ENCODE results near the gene GDF9. TPM values are rescaled to one million over a fixed set of nuclear protein-coding genes. Genes with fewer than 3 reads are reported as not detected.

GDF9 gene
- total and polyA plus RNA-seq, 2 experiments from 2014 or later = 0.11 to 0.14 TPM

DNA sequence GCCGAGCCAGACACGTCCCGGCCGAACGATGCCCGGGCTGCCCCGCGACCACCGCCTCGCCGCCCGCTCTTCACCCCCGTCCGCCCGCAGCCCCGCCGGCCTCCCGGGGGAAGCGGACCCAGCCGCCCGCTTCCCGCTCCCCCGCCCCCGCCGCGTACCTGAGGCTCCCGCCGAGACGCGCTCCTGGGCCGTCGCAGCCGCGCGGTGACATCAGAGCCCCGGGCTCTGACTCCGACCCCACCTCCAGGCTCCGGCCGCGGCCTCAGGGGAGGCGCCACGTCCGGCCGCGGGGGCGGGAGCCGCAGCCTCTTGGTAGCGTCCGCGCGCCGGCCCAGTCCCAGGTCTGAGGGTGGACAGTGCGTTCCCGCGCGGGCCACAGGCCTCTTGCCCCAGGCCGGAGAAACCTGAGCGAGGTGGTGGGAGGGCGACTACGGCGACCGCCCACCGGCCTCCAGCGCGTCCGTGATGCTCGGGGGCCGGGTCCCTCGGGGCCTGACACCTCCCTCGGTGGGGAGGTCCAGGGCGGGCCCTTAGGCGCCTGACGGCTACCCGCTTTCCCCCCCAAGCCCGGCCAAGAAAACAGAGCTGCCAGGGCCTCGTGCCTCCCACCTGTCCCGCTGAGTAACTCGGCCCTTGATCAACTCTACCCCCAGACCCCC lies 35.7 kb downstream of the GDF9 start, which contains the start of gene SHROOM1:
Gene SHROOM1, minus strand, starts transcription at position 212 of the 659 bp plus-strand sequence. CDS start 4,507 bp downstream, outside the sequence.
- H3K79me2 ChIP-seq (replicated peaks; ENCODE audit: insufficient read depth) = no peaks in the 10 kb centered on the region
- no peak within 1 kb of the TSS for H3K27ac ChIP-seq (ENCODE audit: low read depth)
- ATAC-seq (peak; percentile 58), DNase-seq (ENCODE audit: low spot score) (peak; percentile 86)
- Mint-ChIP-seq H3K4me1 (peaks cover 12% of the 10 kb centered on the region), H3K9me3 (no peaks in the 10 kb centered on the region), H3K36me3 (ENCODE audit: low read depth) (no peaks in the 10 kb centered on the region; the same call in 2 of the 3 replicates), H3K27ac (no peak within 1 kb of the TSS), H3K27me3 (ENCODE audit: insufficient read depth, low read depth, poor library complexity) (peaks cover 59% of the 10 kb centered on the region), H3K4me3 (peak within 1 kb of the TSS; percentile 80)
- peak within 1 kb of the TSS; percentile 94 for H2AFZ ChIP-seq
- H3K36me3 ChIP-seq (ENCODE audit: insufficient read depth) = no peaks in the 10 kb centered on the region
- TF ChIP-seq POLR2AphosphoS5 (IDR thresholded peaks at IDR 0.05; ENCODE audit: low read depth) (peak; percentile 63; the same call in 1 of the 2 replicates), ZNF331 (CRISPR knock-in tag; IDR thresholded peaks at IDR 0.05; ENCODE audit: low read depth) (no peak), CREB1 (CRISPR knock-in tag; IDR thresholded peaks at IDR 0.05; ENCODE audit: low read depth) (peak; percentile 25; the same call in 1 of the 2 replicates)
- H3K27me3 ChIP-seq (ENCODE audit: insufficient read depth) = peaks cover 76% of the 10 kb centered on the region
- peaks cover 5% of the 10 kb centered on the region for H3K4me1 ChIP-seq (ENCODE audit: insufficient read depth)
- no peaks in the 10 kb centered on the region for H4K20me1 ChIP-seq (replicated peaks; ENCODE audit: insufficient read depth)
- H3K4me2 ChIP-seq = peak within 1 kb of the TSS; percentile 86
- H3K9me2 ChIP-seq (ENCODE audit: insufficient read depth) = no peaks in the 10 kb centered on the region
- H3K4me3 ChIP-seq = peak within 1 kb of the TSS; percentile 73
- H3F3A ChIP-seq (replicated peaks; ENCODE audit: low read depth) = 0 out of 2 replicates have a peak, but pooled peaks cover 7% of the 10 kb centered on the region

- H3K27me3 ChIP-seq (ENCODE audit: insufficient read depth) = peaks cover 82% of the 10 kb centered on the region
- no peaks in the 10 kb centered on the region for H3K36me3 ChIP-seq (ENCODE audit: insufficient read depth)
- peaks cover 5% of the 10 kb centered on the region for H3K4me1 ChIP-seq (ENCODE audit: insufficient read depth)
- H3K4me1 Mint-ChIP-seq = peaks cover 14% of the 10 kb centered on the region
- peak overlapping the region; percentile 94 for H2AFZ ChIP-seq
- 0 out of 2 replicates have a peak, but pooled peaks cover 10% of the 10 kb centered on the region for H3F3A ChIP-seq (replicated peaks; ENCODE audit: low read depth)
- H3K4me3 ChIP-seq = peak overlapping the region; percentile 73
- H3K9me2 ChIP-seq (ENCODE audit: insufficient read depth) = no peaks in the 10 kb centered on the region
- no peak overlapping the region for H3K27ac ChIP-seq (ENCODE audit: low read depth)
- H3K9me3 Mint-ChIP-seq = no peaks in the 10 kb centered on the region
- H3K4me2 ChIP-seq = peak overlapping the region; percentile 86
- H3K4me3 Mint-ChIP-seq = peak overlapping the region; percentile 80
- H3K27ac Mint-ChIP-seq = no peak overlapping the region
- ATAC-seq (peak; percentile 64), DNase-seq (ENCODE audit: low spot score) (peak; percentile 85)
- H4K20me1 ChIP-seq (replicated peaks; ENCODE audit: insufficient read depth) = no peaks in the 10 kb centered on the region
- H3K79me2 ChIP-seq (replicated peaks; ENCODE audit: insufficient read depth) = no peaks in the 10 kb centered on the region
- peaks cover 62% of the 10 kb centered on the region for H3K27me3 Mint-ChIP-seq (ENCODE audit: insufficient read depth, low read depth, poor library complexity)
- TF ChIP-seq, protein P1, sequence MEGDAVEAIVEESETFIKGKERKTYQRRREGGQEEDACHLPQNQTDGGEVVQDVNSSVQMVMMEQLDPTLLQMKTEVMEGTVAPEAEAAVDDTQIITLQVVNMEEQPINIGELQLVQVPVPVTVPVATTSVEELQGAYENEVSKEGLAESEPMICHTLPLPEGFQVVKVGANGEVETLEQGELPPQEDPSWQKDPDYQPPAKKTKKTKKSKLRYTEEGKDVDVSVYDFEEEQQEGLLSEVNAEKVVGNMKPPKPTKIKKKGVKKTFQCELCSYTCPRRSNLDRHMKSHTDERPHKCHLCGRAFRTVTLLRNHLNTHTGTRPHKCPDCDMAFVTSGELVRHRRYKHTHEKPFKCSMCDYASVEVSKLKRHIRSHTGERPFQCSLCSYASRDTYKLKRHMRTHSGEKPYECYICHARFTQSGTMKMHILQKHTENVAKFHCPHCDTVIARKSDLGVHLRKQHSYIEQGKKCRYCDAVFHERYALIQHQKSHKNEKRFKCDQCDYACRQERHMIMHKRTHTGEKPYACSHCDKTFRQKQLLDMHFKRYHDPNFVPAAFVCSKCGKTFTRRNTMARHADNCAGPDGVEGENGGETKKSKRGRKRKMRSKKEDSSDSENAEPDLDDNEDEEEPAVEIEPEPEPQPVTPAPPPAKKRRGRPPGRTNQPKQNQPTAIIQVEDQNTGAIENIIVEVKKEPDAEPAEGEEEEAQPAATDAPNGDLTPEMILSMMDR (conservative IDR thresholded peaks at IDR 0.05; ENCODE audit: low read depth in 2 of 2) = peak; percentile 49 to 74
- TF ChIP-seq EZH2phosphoT487 (IDR thresholded peaks at IDR 0.05; ENCODE audit: unreplicated experiment) = no peak
- no peak for TF ChIP-seq ZNF462 (CRISPR knock-in tag; IDR thresholded peaks at IDR 0.05)
- TF ChIP-seq EZH2 (IDR thresholded peaks at IDR 0.05; ENCODE audit: low read depth, unreplicated experiment) = peak; percentile 72
- TF ChIP-seq ZNF331 (CRISPR knock-in tag; IDR thresholded peaks at IDR 0.05; ENCODE audit: low read depth) = no peak
- TF ChIP-seq POLR2AphosphoS5 (IDR thresholded peaks at IDR 0.05; ENCODE audit: low read depth) = no peak
- peaks cover 2% of the 10 kb centered on the region for H3K36me3 Mint-ChIP-seq (ENCODE audit: low read depth)
Measured at GRCh38 chr5:132829742-132830435, 36.4 kb downstream of the GDF9 start.
